ENCODE data around the gene SEMA5B.

SEMA5B gene

GRCh38 chr3:122893754-122894668 lies 133.6 kb downstream of the SEMA5B start:
- DNase-seq (ENCODE audit: low read depth in 1 of 2, low spot score in 1 of 2), result no peak

GRCh38 chr3:122893282-122893681 lies 134.3 kb downstream of the SEMA5B start:
- Histone ChIP-seq H3K27me3 (ENCODE audit: insufficient read depth, poor library complexity, severe bottlenecking) (no peaks in the 10 kb centered on the region), H3K27ac (replicated peaks) (no peak overlapping the region), H3K4me3 (replicated peaks; ENCODE audit: insufficient read depth, low read length) (no peak overlapping the region)
- DNase-seq (ENCODE audit: low read depth in 1 of 2, low spot score in 1 of 2), result no peak
- TF ChIP-seq, protein P1, sequence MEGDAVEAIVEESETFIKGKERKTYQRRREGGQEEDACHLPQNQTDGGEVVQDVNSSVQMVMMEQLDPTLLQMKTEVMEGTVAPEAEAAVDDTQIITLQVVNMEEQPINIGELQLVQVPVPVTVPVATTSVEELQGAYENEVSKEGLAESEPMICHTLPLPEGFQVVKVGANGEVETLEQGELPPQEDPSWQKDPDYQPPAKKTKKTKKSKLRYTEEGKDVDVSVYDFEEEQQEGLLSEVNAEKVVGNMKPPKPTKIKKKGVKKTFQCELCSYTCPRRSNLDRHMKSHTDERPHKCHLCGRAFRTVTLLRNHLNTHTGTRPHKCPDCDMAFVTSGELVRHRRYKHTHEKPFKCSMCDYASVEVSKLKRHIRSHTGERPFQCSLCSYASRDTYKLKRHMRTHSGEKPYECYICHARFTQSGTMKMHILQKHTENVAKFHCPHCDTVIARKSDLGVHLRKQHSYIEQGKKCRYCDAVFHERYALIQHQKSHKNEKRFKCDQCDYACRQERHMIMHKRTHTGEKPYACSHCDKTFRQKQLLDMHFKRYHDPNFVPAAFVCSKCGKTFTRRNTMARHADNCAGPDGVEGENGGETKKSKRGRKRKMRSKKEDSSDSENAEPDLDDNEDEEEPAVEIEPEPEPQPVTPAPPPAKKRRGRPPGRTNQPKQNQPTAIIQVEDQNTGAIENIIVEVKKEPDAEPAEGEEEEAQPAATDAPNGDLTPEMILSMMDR (IDR thresholded peaks at IDR 0.05; ENCODE audit: insufficient read depth, low read length), result no peak
- TF ChIP-seq POLR2AphosphoS5 (IDR thresholded peaks at IDR 0.05; ENCODE audit: low read depth) (no peak), GABPA (IDR thresholded peaks at IDR 0.05; ENCODE audit: low read depth) (no peak), SPI1 (IDR thresholded peaks at IDR 0.05; ENCODE audit: borderline replicate concordance, low read depth) (no peak)
- TF ChIP-seq, protein P2, sequence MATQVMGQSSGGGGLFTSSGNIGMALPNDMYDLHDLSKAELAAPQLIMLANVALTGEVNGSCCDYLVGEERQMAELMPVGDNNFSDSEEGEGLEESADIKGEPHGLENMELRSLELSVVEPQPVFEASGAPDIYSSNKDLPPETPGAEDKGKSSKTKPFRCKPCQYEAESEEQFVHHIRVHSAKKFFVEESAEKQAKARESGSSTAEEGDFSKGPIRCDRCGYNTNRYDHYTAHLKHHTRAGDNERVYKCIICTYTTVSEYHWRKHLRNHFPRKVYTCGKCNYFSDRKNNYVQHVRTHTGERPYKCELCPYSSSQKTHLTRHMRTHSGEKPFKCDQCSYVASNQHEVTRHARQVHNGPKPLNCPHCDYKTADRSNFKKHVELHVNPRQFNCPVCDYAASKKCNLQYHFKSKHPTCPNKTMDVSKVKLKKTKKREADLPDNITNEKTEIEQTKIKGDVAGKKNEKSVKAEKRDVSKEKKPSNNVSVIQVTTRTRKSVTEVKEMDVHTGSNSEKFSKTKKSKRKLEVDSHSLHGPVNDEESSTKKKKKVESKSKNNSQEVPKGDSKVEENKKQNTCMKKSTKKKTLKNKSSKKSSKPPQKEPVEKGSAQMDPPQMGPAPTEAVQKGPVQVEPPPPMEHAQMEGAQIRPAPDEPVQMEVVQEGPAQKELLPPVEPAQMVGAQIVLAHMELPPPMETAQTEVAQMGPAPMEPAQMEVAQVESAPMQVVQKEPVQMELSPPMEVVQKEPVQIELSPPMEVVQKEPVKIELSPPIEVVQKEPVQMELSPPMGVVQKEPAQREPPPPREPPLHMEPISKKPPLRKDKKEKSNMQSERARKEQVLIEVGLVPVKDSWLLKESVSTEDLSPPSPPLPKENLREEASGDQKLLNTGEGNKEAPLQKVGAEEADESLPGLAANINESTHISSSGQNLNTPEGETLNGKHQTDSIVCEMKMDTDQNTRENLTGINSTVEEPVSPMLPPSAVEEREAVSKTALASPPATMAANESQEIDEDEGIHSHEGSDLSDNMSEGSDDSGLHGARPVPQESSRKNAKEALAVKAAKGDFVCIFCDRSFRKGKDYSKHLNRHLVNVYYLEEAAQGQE (IDR thresholded peaks at IDR 0.05; ENCODE audit: insufficient replicate concordance, low read depth), result no peak

More at GRCh38 chr3:122893754-122894668, 133.6 kb downstream of the SEMA5B start:
- no peaks in the 10 kb centered on the region for H3K27me3 ChIP-seq (ENCODE audit: insufficient read depth, poor library complexity, severe bottlenecking)
- TF ChIP-seq, protein P2 (IDR thresholded peaks at IDR 0.05; ENCODE audit: insufficient replicate concordance, low read depth), result no peak
- TF ChIP-seq SPI1 (IDR thresholded peaks at IDR 0.05; ENCODE audit: borderline replicate concordance, low read depth) (no peak), GABPA (IDR thresholded peaks at IDR 0.05; ENCODE audit: low read depth) (no peak), POLR2AphosphoS5 (IDR thresholded peaks at IDR 0.05; ENCODE audit: low read depth) (no peak)
- TF ChIP-seq, protein P1 (IDR thresholded peaks at IDR 0.05; ENCODE audit: insufficient read depth, low read length), result no peak
- H3K4me3 ChIP-seq (replicated peaks; ENCODE audit: insufficient read depth, low read length), result no peak overlapping the region
- H3K27ac ChIP-seq (replicated peaks), result no peak overlapping the region

- no peak for TF ChIP-seq SPI1 (IDR thresholded peaks at IDR 0.05; ENCODE audit: borderline replicate concordance, low read depth)
- no peak for TF ChIP-seq GABPA (IDR thresholded peaks at IDR 0.05; ENCODE audit: low read depth)
- TF ChIP-seq, protein P2 (IDR thresholded peaks at IDR 0.05; ENCODE audit: insufficient replicate concordance, low read depth), result no peak
- no peak for TF ChIP-seq POLR2AphosphoS5 (IDR thresholded peaks at IDR 0.05; ENCODE audit: low read depth)
- TF ChIP-seq, protein P1 (IDR thresholded peaks at IDR 0.05; ENCODE audit: insufficient read depth, low read length), result no peak
- Histone ChIP-seq H3K4me3 (replicated peaks; ENCODE audit: insufficient read depth, low read length) (no peak overlapping the region), H3K27ac (replicated peaks) (no peak overlapping the region), H3K27me3 (ENCODE audit: insufficient read depth, poor library complexity, severe bottlenecking) (no peaks in the 10 kb centered on the region)
- no peak for DNase-seq (ENCODE audit: low read depth in 1 of 2, low spot score in 1 of 2)
These were observed 135.2 kb downstream of the SEMA5B start for GRCh38 chr3:122892118-122892960.

Data from HL-60 (cell line).